K562 (cell line): ENCODE results near the gene SYTL2. TPM values are rescaled to one million over a fixed set of nuclear protein-coding genes. Genes with fewer than 3 reads are reported as not detected.

Source experiments
- ATAC-seq: fragments of 200-7000 bp; cut with Tn5 transposase; 3 replicates; pipeline ENCODE4 v1.9.1; 2020; ENCODE audit warnings: moderate library complexity
- BruUV-seq: library from RNA; stranded (reverse); fragments of 400-500 nt; replicated peaks from 2 replicates; lab custom pipeline; 2021; lab: Mats Ljungman, UMichigan
- CTCF ChIA-PET: fragments of 300-600 bp; formaldehyde crosslinking; extraction: SDS; loops from one replicate; lab custom pipeline; 2021; ENCODE audit warnings: low intra/inter-chr PET ratio; lab: Yijun Ruan, JAX
- POLR2A ChIA-PET: fragments of 300-600, 350-650 bp; sonication (Branson Sonifier 250); formaldehyde crosslinking; extraction: SDS; loops from one replicate; lab custom pipeline; 2021; ENCODE audit warnings: antibody characterized with exemption, inconsistent platforms; lab: Yijun Ruan, JAX
- DNase-seq, 4 experiments: peaks; one replicate each; pipeline versions ENCODE4 v3.0.0 to v3.0.0-alpha.2; 2011 to 2018; ENCODE audit warnings: low spot score in 3 of 4, mixed read lengths in 3 of 4; ENCODE audit errors: extremely low read depth in 1 of 4
- FAIRE-seq: peaks from 2 replicates; lab custom pipeline; 2011; peaks lifted over from hg19 to GRCh38; lab: Jason Lieb, UNC
- H2AFZ ChIP-seq: 2 replicates; pipeline ENCODE4 v1.6.0; 2011; ENCODE audit warnings: low read depth, low read length, control low read depth, inconsistent platforms
- H3K27ac ChIP-seq: fragments of 200-600 bp; 3 replicates; pipeline ENCODE4 v1.8.0; 2011; ENCODE audit warnings: low read depth, mild to moderate bottlenecking, control low read depth, inconsistent platforms, low read length, moderate library complexity, mixed read lengths; ENCODE audit errors: extremely low read depth
- H3K27me3 ChIP-seq, 2 experiments: fragments of 300-600 bp in 1 of 2; 2 replicates in 1 of 2; 3 replicates in 1 of 2; pipeline versions ENCODE4 v1.6.0 to v1.8.0; 2011; ENCODE audit warnings: inconsistent platforms in 2 of 2, low read length in 2 of 2, mild to moderate bottlenecking in 1 of 2, mixed read lengths in 1 of 2, moderate library complexity in 1 of 2; ENCODE audit not compliant: control insufficient read depth in 2 of 2, insufficient read depth in 2 of 2
- H3K36me3 ChIP-seq: fragments of 300-600 bp; 3 replicates; pipeline ENCODE4 v1.8.0; 2011; ENCODE audit warnings: mild to moderate bottlenecking, low read length, inconsistent platforms; ENCODE audit not compliant: control insufficient read depth, insufficient read depth
- H3K4me1 ChIP-seq, 2 experiments: fragments of 200-600 bp in 1 of 2; replicated peaks in 1 of 2; 2 replicates in 1 of 2; 3 replicates in 1 of 2; pipeline versions ENCODE4 v1.5.1 to v1.8.0; 2011; ENCODE audit warnings: inconsistent platforms in 2 of 2, low read length in 2 of 2, mild to moderate bottlenecking in 1 of 2, mixed read lengths in 1 of 2, moderate library complexity in 1 of 2; ENCODE audit not compliant: control insufficient read depth in 2 of 2, insufficient read depth in 2 of 2
- H3K4me2 ChIP-seq: 2 replicates; pipeline ENCODE4 v1.6.1; 2011; ENCODE audit warnings: low read length, control low read depth, inconsistent platforms, mixed read lengths; ENCODE audit not compliant: insufficient read depth
- H3K4me3 ChIP-seq: fragments of 200-600 bp; sonication (generic), shearing (Covaris generic); 2 replicates; pipeline ENCODE4 v1.5.1; 2016; ENCODE audit warnings: control low read depth, inconsistent platforms
- H3K79me2 ChIP-seq: fragments of 200-600 bp; 3 replicates; pipeline ENCODE4 v1.8.0; 2011; ENCODE audit warnings: low read length, inconsistent platforms; ENCODE audit not compliant: control insufficient read depth, insufficient read depth
- H3K9ac ChIP-seq, 2 experiments: 2 replicates each; pipeline versions ENCODE4 v1.6.0 to v1.6.1; 2011; ENCODE audit warnings: low read depth in 2 of 2, low read length in 2 of 2, control low read depth in 1 of 2, inconsistent platforms in 1 of 2, mild to moderate bottlenecking in 1 of 2, mixed read lengths in 1 of 2; ENCODE audit not compliant: insufficient read depth in 1 of 2
- H3K9me1 ChIP-seq: one replicate; pipeline ENCODE4 v1.6.0; 2011; ENCODE audit warnings: inconsistent platforms, mild to moderate bottlenecking, low read length, moderate library complexity; ENCODE audit not compliant: control insufficient read depth, insufficient read depth
- H3K9me3 ChIP-seq: replicated peaks from 2 replicates; pipeline ENCODE4 v1.5.1; 2011; ENCODE audit warnings: low read depth, low read length, inconsistent platforms; ENCODE audit not compliant: control insufficient read depth, insufficient read depth
- H4K20me1 ChIP-seq: replicated peaks from 2 replicates; pipeline ENCODE4 v1.6.1; 2011; ENCODE audit warnings: low read length, inconsistent platforms, mixed read lengths; ENCODE audit not compliant: control insufficient read depth, insufficient read depth
- BHLHE40 ChIP-seq: IDR thresholded peaks from 2 replicates; pipeline ENCODE4 v1.6.1; 2011; ENCODE audit warnings: low read length, improper control_type of control experiment
- C11orf30 ChIP-seq: fragments of 450-650 bp; IDR thresholded peaks from 2 replicates; pipeline ENCODE4 v1.6.1; 2016; ENCODE audit warnings: low read depth, mild to moderate bottlenecking
- FOXJ2 ChIP-seq: fragments of 200-800 bp; sonication (Bioruptor generic); IDR thresholded peaks from 2 replicates; pipeline ENCODE4 v1.6.1; 2016; ENCODE audit warnings: missing genetic modification characterization, missing compliant biosample characterization
- MAFF ChIP-seq: IDR thresholded peaks from 2 replicates; pipeline ENCODE4 v1.6.1; 2012; ENCODE audit warnings: low read length, improper control_type of control experiment
- MAFG ChIP-seq: fragments of 450-650 bp; conservative IDR thresholded peaks from 2 replicates; pipeline ENCODE4 v1.6.1; 2016; ENCODE audit warnings: missing genetic modification characterization, missing compliant biosample characterization
- MAFK ChIP-seq: IDR thresholded peaks from 2 replicates; pipeline ENCODE4 v1.6.1; 2011; ENCODE audit warnings: low read length, improper control_type of control experiment
- SRSF9 ChIP-seq: fragments of 200-400 bp; formaldehyde crosslinking; IDR thresholded peaks from 2 replicates; pipeline ENCODE4 v1.6.1; 2017; ENCODE audit warnings: low read depth, low read length, borderline replicate concordance
- ZNF133 ChIP-seq: fragments of 250-450 bp; sonication (Bioruptor Pico); IDR thresholded peaks from 2 replicates; pipeline ENCODE4 v1.4.0; 2020; ENCODE audit warnings: mild to moderate bottlenecking
- ZNF316 ChIP-seq: fragments of 450-650 bp; IDR thresholded peaks from 2 replicates; pipeline ENCODE4 v1.6.1; 2016
- WGBS: fragments of 100-300 bp; shearing (Covaris generic); methylation state at CpG from one replicate; pipeline ENCODE4 v1.1.6; 2016; ENCODE audit warnings: low coverage, mixed read lengths; ENCODE audit not compliant: insufficient coverage; ENCODE audit errors: missing lambda C conversion rate; 5-methylcytosine and 5-hydroxymethylcytosine counted together
- in situ Hi-C: fragments of 300-500 bp; cut with MboI; formaldehyde crosslinking; loops from 4 replicates; pipeline ENCODE4 v1.15.0; 2018; ENCODE audit warnings: inconsistent platforms, mixed read lengths
- intact Hi-C: fragments of 100-400 bp; cut with micrococcal nuclease; formaldehyde crosslinking; loops from 2 replicates; pipeline ENCODE4 v1.14.2; 2022
- polyA plus RNA-seq, 8 experiments: library from polyadenylated mRNA; depleted of rRNA in 4 of 8; stranded (reverse) in 5 of 8; unstranded in 3 of 8; fragments of >200 nt; fragmentation: Nextera tagmentation in 2 of 8; fragmentation: Illumina TruSeq in 1 of 8; extraction: Ambion mirVana in 2 of 8; extraction: Trizol in 1 of 8; gene quantifications; 2 replicates each; pipeline versions ENCODE4 v1.2.1 to v1.2.3, GENCODE V29; 2011 to 2014; ENCODE audit warnings: inconsistent platforms in 1 of 8, missing spikeins in 1 of 8
- total RNA-seq, 7 experiments: library from RNA; depleted of rRNA in 6 of 7; stranded (reverse); fragments of >200 nt in 6 of 7; fragmentation: Illumina TruSeq in 2 of 7; extraction: Trizol in 2 of 7; gene quantifications; 2 replicates each; pipeline versions ENCODE4 v1.2.1 to v1.2.3, GENCODE V29; 2011 to 2021; ENCODE audit warnings: low replicate concordance in 1 of 7
- TF ChIP-seq, protein P1 (sequence below): fragments of 250-450 bp; sonication (Bioruptor Pico); IDR thresholded peaks from 2 replicates; pipeline ENCODE4 v1.6.1; 2021; ENCODE audit warnings: mild to moderate bottlenecking
- TF ChIP-seq, protein P2 (sequence below): fragments of 450-650 bp; IDR thresholded peaks from 2 replicates; pipeline ENCODE4 v1.6.1; 2017; ENCODE audit warnings: mild to moderate bottlenecking, moderate library complexity
- TF ChIP-seq, protein P3 (sequence below): sonication (generic); formaldehyde crosslinking; IDR thresholded peaks from 2 replicates; pipeline ENCODE4 v1.8.1; 2023; ENCODE audit warnings: mild to moderate bottlenecking, missing genetic modification reagents

SYTL2 gene
- total and polyA plus RNA-seq, 9 of the 15 experiments (the other 6 are each of a cell fraction or from before 2014, with no cell fraction given): 0.05 to 0.57 (median 0.35) TPM

DNA sequence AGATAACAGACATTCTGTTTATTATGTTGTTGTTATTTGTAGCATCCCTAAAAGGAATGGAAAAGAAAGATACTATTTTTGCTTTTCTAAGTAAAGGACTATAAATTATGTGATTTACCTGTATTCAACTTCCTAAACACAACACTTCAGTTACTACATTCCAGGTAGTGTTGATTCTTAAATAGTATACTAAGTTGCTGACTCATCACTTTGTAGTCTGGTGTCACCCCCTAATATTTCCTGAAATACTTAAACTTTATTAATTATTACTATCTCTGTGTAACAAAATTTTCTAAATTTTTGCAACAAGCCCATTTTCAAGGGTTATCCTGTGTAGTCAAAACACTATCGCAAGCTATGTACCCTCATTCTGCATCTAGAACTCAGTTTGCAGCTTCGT, 7.0 kb downstream of the SYTL2 start:
- FAIRE-seq: no peak
- in situ Hi-C loops: no loop called here
- no peak overlapping the region for H3K9ac ChIP-seq
- H3K79me2 ChIP-seq: no peaks in the 10 kb centered on the region
- no peak overlapping the region for H3K4me3 ChIP-seq
- WGBS: 8% methylated on average over 2 of the region's 2 CpGs
- no peak overlapping the region for H2AFZ ChIP-seq
- DNase-seq: no peak
- no TSS peak for BruUV-seq
- no peak overlapping the region for H3K27ac ChIP-seq
- TF ChIP-seq C11orf30 (peak; percentile 90), ZNF133 (CRISPR knock-in tag) (no peak), BHLHE40 (no peak), MAFK (peak; percentile 99), MAFF (peak; percentile 98), ZNF316 (peak; percentile 94), MAFG (tag) (peak; percentile 92)
- TF ChIP-seq, protein P1, sequence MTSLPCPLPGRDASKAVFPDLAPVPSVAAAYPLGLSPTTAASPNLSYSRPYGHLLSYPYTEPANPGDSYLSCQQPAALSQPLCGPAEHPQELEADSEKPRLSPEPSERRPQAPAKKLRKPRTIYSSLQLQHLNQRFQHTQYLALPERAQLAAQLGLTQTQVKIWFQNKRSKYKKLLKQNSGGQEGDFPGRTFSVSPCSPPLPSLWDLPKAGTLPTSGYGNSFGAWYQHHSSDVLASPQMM: no peak
- no peak overlapping the region for H3K4me2 ChIP-seq
- ChIA-PET POLR2A (no interaction called here), CTCF (no interaction called here)
- no peaks in the 10 kb centered on the region for H4K20me1 ChIP-seq
- intact Hi-C loops: no loop called here
- no peak for ATAC-seq
- peaks cover 8 to 11% of the 10 kb centered on the region in 2 experiments; a peak in 3 of 5 replicates for H3K27me3 ChIP-seq
- H3K9me3 ChIP-seq: no peaks in the 10 kb centered on the region
- H3K9me1 ChIP-seq: no peaks in the 10 kb centered on the region
- no peaks in the 10 kb centered on the region for H3K4me1 ChIP-seq
- no peaks in the 10 kb centered on the region for H3K36me3 ChIP-seq

DNA sequence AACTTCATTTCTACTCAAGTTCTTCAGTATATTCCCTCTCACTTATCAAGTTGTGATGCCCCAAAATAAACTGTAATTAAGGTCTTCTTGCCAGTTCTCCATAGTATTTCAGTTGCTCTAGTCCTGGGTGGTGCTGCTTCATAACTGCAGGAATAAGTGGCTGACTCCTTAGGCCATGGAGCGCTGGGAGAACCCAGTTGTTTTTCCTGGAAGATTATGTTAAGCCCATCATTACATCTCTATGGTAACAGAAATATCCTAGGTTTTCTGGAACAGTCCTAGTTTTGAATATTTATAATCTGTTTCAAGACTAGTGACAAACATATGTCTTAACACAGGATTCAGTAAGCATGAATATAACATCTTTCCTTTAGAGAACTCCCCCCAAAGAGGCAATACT, 7.6 kb downstream of the SYTL2 start:
- H3K79me2 ChIP-seq: no peaks in the 10 kb centered on the region
- H2AFZ ChIP-seq: no peak overlapping the region
- no peak overlapping the region for H3K9ac ChIP-seq
- ChIA-PET POLR2A (no interaction called here), CTCF (no interaction called here)
- H3K9me1 ChIP-seq: no peaks in the 10 kb centered on the region
- no peak overlapping the region for H3K27ac ChIP-seq
- in situ Hi-C loops: no loop called here
- no peaks in the 10 kb centered on the region for H4K20me1 ChIP-seq
- H3K4me3 ChIP-seq: no peak overlapping the region
- FAIRE-seq (no peak), ATAC-seq (no peak), DNase-seq (no peak)
- H3K36me3 ChIP-seq: no peaks in the 10 kb centered on the region
- 0% methylated on average over 1 of the region's 1 CpG for WGBS
- no peaks in the 10 kb centered on the region for H3K9me3 ChIP-seq
- BruUV-seq: no TSS peak
- intact Hi-C loops: no loop called here
- no peak overlapping the region for H3K4me2 ChIP-seq
- H3K27me3 ChIP-seq: peaks cover 8 to 10% of the 10 kb centered on the region in 2 experiments; a peak in 3 of 5 replicates
- H3K4me1 ChIP-seq: no peaks in the 10 kb centered on the region
- TF ChIP-seq FOXJ2: no peak
- TF ChIP-seq SRSF9: no peak
- TF ChIP-seq, protein P2, sequence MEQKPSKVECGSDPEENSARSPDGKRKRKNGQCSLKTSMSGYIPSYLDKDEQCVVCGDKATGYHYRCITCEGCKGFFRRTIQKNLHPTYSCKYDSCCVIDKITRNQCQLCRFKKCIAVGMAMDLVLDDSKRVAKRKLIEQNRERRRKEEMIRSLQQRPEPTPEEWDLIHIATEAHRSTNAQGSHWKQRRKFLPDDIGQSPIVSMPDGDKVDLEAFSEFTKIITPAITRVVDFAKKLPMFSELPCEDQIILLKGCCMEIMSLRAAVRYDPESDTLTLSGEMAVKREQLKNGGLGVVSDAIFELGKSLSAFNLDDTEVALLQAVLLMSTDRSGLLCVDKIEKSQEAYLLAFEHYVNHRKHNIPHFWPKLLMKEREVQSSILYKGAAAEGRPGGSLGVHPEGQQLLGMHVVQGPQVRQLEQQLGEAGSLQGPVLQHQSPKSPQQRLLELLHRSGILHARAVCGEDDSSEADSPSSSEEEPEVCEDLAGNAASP: no peak
- TF ChIP-seq, protein P3, sequence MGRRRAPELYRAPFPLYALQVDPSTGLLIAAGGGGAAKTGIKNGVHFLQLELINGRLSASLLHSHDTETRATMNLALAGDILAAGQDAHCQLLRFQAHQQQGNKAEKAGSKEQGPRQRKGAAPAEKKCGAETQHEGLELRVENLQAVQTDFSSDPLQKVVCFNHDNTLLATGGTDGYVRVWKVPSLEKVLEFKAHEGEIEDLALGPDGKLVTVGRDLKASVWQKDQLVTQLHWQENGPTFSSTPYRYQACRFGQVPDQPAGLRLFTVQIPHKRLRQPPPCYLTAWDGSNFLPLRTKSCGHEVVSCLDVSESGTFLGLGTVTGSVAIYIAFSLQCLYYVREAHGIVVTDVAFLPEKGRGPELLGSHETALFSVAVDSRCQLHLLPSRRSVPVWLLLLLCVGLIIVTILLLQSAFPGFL (CRISPR knock-in tag): no peak
